Stimulated activated CD4-positive, alpha-beta T cell treated with anti-CD3 and anti-CD28 coated beads, Interleukin-4, amount 100 ng/mL, for 1 hour (primary cell): Measurements from ENCODE around the gene ALKBH6.
"Not testable (repeated sequence)": the region's sequence is repeated elsewhere in the genome, so short reads cannot be mapped to it uniquely, and the experiment has no call there.

Source experiments
- DNase-seq: peaks from one replicate; pipeline ENCODE4 v3.0.0-alpha.2; 2020

The ALKBH6 gene

GRCh38 chr19:36014012-36014924 is at the start of gene ALKBH6:
TSS of gene ALKBH6 (minus strand) at chr19:36014213. CDS start at chr19:36013397, 816 bp downstream.
- DNase-seq: peak; percentile 100

- DNase-seq: no peak
Measured at GRCh38 chr19:36061367-36061766, 47.4 kb upstream of the ALKBH6 start.

- DNase-seq: peak; percentile 19
Measured at GRCh38 chr19:36060430-36060829, 46.4 kb upstream of the ALKBH6 start.

- no peak for DNase-seq
Measured at GRCh38 chr19:36059180-36059910, 45.3 kb upstream of the ALKBH6 start.

- DNase-seq: no peak
Measured at GRCh38 chr19:36058481-36059179, 44.6 kb upstream of the ALKBH6 start.

GRCh38 chr19:36054733-36055686 is 41.0 kb upstream of the ALKBH6 start, which contains the start of gene WDR62:
TSS of gene WDR62 (plus strand) at chr19:36054897. CDS start at chr19:36054972, 75 bp downstream.
- peak; percentile 96 for DNase-seq

- peak; percentile 99 for DNase-seq
Measured at GRCh38 chr19:36054119-36054732, 40.2 kb upstream of the ALKBH6 start, which contains the start of gene THAP8. TSS of gene THAP8 (minus strand) at chr19:36054285. CDS start at chr19:36054217, 68 bp downstream.

GRCh38 chr19:36051637-36052036 is 37.6 kb upstream of the ALKBH6 start:
- no peak for DNase-seq

- no peak for DNase-seq
Measured at GRCh38 chr19:36051236-36051635, 37.2 kb upstream of the ALKBH6 start.

- no peak for DNase-seq
Measured at GRCh38 chr19:36049080-36049698, 35.2 kb upstream of the ALKBH6 start.

- DNase-seq: no peak
Measured at GRCh38 chr19:36047835-36048234, 33.8 kb upstream of the ALKBH6 start.

- no peak for DNase-seq
Measured at GRCh38 chr19:36046443-36047050, 32.5 kb upstream of the ALKBH6 start.

- DNase-seq: no peak
Measured at GRCh38 chr19:36043952-36044351, 29.9 kb upstream of the ALKBH6 start.

- DNase-seq: no peak
Measured at GRCh38 chr19:36041831-36042230, 27.8 kb upstream of the ALKBH6 start.

GRCh38 chr19:36041092-36041491 is 27.1 kb upstream of the ALKBH6 start:
- not testable (repeated sequence) for DNase-seq

GRCh38 chr19:36040495-36040894 is 26.5 kb upstream of the ALKBH6 start:
- no peak for DNase-seq

GRCh38 chr19:36032251-36033104 is 18.5 kb upstream of the ALKBH6 start, which contains the start of gene CLIP3:
TSS of gene CLIP3 (minus strand) at chr19:36032873. CDS start at chr19:36032357, 516 bp downstream.
- peak; percentile 57 for DNase-seq

GRCh38 chr19:36031308-36031707 is 17.3 kb upstream of the ALKBH6 start:
- no peak for DNase-seq
